ENCODE results near the gene HES7.

GRCh38 chr17:8133941-8134340 lies 10.0 kb upstream of the HES7 start:
- no peak for TF ChIP-seq POLR2AphosphoS5 (IDR thresholded peaks at IDR 0.05)
- TF ChIP-seq CTCF (IDR thresholded peaks at IDR 0.05) = no peak
- no peak for TF ChIP-seq POLR2A (IDR thresholded peaks at IDR 0.05)
